Endothelial cell of umbilical vein (primary cell): ENCODE data around the gene MYOM3.

Experiments used
- CTCF ChIP-seq, 2 donors: IDR thresholded peaks; 1 replicate in 1 of 2; 2 replicates in 1 of 2; pipeline ENCODE4 v1.5.1; 2011; ENCODE audit warnings: low read length in 2 of 2, mild to moderate bottlenecking in 2 of 2, moderate library complexity in 2 of 2, control low read depth in 1 of 2, inconsistent platforms in 1 of 2, low read depth in 1 of 2; ENCODE audit not compliant: insufficient read depth in 1 of 2; ENCODE audit errors: extremely low read depth in 1 of 2
- POLR2A ChIP-seq: IDR thresholded peaks from 2 replicates; pipeline ENCODE4 v1.6.1; 2012; ENCODE audit warnings: low read depth, mild to moderate bottlenecking, control low read depth, low read length
- POLR2AphosphoS5 ChIP-seq: IDR thresholded peaks from 2 replicates; pipeline ENCODE4 v1.6.1; 2012; ENCODE audit warnings: low read depth, mild to moderate bottlenecking, control low read depth, low read length, moderate library complexity; ENCODE audit not compliant: insufficient read depth

- TF ChIP-seq CTCF (IDR thresholded peaks at IDR 0.05; ENCODE audit: extremely low read depth in 1 of 2, insufficient read depth in 1 of 2, low read depth in 1 of 2, low read length in 2 of 2): no peak
- no peak for TF ChIP-seq POLR2AphosphoS5
- no peak for TF ChIP-seq POLR2A
Measured at GRCh38 chr1:24152631-24153494, 40.9 kb upstream of the MYOM3 start.
